IPS DF 19.7 (cell line): ENCODE data around the gene PIBF1.
"Not testable (repeated sequence)": the region's sequence is repeated elsewhere in the genome, so short reads cannot be mapped to it uniquely, and the experiment has no call there.

ENCODE experiments used
- DNase-seq: peaks from one replicate; pipeline ENCODE4 v3.0.0-alpha.2; 2013; ENCODE audit warnings: low read depth, low spot score

The PIBF1 gene

DNA sequence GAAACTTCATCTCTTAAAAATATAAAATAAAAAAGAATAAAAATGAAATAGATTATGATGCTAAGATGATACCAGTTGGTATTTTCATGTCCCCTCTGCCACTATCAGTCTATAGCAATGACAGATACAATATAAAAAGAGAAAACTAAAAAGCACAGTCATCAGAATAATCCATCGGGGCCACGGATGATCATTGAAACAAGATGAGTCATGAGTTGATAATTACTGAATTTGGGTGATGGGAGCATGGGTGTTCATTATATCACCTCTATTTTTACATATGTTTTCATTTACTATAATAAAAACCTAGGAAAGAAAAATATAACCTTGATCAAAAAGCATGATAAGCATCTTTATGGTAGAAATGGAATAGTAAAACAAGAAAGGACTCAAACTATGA lies 41.1 kb downstream of the PIBF1 start:
- no peak for DNase-seq

GRCh38 chr13:72823724-72824123 lies 41.8 kb downstream of the PIBF1 start:
- no peak for DNase-seq

GRCh38 chr13:72834601-72835000 lies 52.7 kb downstream of the PIBF1 start:
- DNase-seq = no peak

DNA sequence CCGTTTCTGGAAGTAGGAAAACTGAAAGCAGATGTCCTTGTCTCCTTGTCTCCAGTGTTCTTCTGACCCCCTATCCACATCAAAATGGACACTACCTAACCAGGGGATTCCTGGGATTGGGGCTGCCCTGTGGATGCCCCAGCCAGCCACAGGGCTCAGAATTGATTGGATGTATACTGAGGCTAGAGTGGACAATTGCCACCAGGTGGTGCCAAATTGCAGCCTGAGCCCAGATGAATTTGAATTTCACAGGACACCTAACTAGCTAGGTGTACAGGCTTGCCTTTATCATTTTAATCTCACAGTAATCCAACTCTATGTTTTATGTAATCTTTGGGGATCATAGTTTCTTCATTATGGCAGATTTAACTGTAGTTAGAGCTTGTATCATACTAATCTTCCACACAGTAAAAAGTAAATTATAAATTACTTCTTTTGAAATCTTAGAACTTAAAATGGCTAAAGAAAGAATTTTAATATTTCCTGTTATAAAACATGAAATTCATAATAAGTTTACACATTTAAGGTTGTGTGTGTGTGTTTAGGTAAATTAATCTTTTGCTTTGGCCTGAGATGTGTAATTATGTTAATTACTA lies 58.0 kb downstream of the PIBF1 start:
- no peak for DNase-seq

DNA sequence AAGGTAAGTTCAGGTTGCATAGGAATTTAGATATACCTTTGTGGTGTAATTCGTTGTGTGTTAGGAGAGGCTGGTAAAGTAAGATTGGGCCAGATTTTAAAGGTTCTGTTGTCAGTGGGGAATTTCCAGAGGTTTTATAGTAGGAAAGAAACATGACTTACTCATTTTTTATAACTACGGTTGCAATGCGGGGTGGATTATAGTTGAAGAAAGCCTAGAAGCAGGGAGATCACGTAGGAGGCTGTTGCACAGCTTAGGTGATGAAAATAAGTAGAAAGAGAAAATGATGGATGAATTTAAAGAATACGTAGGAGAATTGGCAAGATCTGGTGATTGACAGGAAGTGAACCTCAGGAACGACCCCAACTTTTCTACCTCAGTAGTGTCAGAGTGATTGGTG lies 61.1 kb downstream of the PIBF1 start:
- no peak for DNase-seq

DNA sequence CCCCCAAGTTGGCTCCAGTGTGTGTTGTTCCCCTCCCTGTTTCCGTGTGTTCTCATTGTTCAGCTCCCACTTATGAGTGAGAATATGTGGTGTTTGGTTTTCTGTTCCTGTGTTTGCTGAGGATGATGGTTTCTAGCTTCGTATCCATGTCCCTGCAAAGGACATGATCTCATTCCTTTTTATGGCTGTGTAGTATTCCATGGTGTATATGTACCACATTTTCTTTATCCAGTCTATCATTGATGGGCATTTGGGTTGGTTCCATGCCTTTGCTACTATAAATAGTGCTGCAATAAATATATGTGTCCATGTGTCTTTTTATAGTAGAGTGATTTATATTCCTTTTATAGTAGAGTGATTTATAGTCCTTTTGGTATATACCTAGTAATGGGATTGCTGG lies 63.2 kb downstream of the PIBF1 start:
- not testable (repeated sequence) for DNase-seq

GRCh38 chr13:72849571-72849970 lies 67.6 kb downstream of the PIBF1 start:
- DNase-seq = no peak

GRCh38 chr13:72850959-72851677 lies 69.2 kb downstream of the PIBF1 start:
- no peak for DNase-seq

- DNase-seq = no peak
Observed at GRCh38 chr13:72851678-72852014, 69.7 kb downstream of the PIBF1 start.

DNA sequence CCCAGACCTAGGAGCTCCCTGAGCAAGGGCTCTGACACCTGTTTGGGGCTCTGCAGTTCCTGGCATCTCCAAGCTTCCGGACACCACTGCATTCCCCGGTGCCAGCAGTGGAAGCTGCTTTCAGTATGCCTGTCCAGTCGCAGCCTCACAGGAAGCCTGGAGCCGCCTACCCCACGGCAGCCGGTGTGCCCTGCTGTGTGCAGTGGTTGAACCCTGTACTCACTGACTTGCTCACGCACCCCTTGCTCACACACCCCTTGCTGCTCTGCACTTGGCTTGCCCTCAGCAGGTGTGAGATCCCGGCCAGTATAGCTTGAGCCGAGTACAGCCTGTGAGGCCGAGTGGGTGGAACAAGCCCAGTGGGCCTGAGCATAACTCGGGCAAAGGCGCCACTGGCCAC lies 70.3 kb downstream of the PIBF1 start:
- DNase-seq = no peak

- DNase-seq = no peak
Observed at GRCh38 chr13:72853000-72853399, 71.1 kb downstream of the PIBF1 start.

GRCh38 chr13:72864142-72865011 lies 82.4 kb downstream of the PIBF1 start:
- DNase-seq = no peak

GRCh38 chr13:72868229-72868628 lies 86.3 kb downstream of the PIBF1 start:
- no peak for DNase-seq

DNA sequence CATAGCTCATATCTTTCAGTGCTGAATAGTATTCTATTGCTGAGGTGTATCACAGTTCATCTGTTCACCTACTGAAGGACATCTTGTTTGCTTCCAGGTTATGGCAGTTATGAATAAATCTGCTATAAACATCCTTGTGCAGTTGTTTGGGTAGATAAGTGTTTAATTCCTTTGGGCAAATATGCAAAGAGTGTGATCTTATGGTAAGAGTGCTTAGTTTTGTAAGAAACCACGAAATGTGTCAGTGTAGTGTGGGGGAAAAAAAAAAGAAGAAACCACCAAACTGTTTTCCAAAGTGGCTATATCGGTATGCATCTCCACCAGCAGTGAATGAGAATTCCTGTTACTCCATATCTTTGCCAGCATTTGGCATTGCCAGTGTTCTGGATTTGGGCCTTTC lies 93.3 kb downstream of the PIBF1 start:
- DNase-seq = no peak

DNA sequence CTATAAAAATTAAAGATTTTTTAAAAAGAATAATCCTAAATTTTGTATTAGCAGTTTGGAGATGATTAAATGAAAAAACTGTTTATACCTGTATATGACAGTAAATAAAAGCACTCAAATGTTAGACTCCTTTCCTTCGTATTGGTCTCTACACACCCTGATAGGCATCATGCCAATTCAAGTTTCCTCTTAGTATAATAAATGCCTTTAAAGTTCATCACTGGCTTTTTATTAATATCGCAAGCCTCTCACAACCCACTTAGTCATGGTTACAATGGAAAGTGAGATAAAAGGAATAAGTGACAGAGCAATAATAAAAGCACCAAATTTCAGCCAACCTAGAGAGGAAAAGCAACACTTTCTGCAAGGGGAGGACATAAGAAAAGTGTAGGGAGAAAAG lies 102.2 kb downstream of the PIBF1 start:
- no peak for DNase-seq

GRCh38 chr13:72886272-72887067 lies 104.5 kb downstream of the PIBF1 start:
- DNase-seq = no peak

- DNase-seq = no peak
Observed at GRCh38 chr13:72889495-72889894, 107.6 kb downstream of the PIBF1 start.

- DNase-seq = no peak
Observed at GRCh38 chr13:72890546-72890945, 108.6 kb downstream of the PIBF1 start.

- no peak for DNase-seq
Observed at GRCh38 chr13:72891423-72891822, 109.5 kb downstream of the PIBF1 start.

- DNase-seq = no peak
Observed at GRCh38 chr13:72896869-72897268, 114.9 kb downstream of the PIBF1 start.

DNA sequence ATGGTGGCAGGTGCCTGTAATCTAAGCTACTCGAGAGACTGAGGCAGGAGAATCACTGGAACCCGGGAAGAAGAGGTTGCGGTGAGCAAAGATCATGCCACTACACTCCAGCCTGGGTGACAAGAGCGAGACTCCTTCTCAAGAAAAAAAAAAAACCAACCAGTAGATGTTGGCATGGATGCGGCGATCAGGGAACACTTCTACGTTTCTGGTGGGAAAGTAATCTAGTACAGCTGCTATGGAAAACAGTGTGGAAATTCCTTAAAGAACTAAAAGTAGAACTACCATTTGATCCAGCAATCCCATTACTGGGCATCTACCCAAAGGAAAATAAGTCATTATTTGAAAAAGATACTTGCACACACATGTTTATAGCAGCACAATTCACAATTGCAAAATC lies 119.6 kb downstream of the PIBF1 start:
- not testable (repeated sequence) for DNase-seq

DNA sequence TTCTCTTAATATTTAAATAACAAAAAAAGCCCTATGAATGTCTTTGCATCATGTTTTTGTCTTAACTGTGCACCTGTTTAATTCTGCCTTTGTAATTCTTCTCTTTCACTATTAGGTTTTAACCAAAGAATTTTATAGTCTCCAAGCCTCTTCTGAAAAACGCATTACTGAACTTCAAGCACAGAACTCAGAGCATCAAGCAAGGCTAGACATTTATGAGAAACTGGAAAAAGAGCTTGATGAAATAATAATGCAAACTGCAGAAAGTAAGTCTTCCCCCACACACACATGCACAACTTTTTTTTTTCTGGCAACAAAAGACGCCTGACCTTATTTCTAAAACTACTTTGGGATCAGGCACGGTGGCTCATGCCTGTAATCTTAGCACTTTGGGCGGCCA lies 126.5 kb downstream of the PIBF1 start:
- no peak for DNase-seq
